ENCODE data around the gene MMP14. TPM values are rescaled to one million over a fixed set of nuclear protein-coding genes. Genes with fewer than 3 reads are reported as not detected.

Gene MMP14
- total and polyA plus RNA-seq, 2 of the 13 experiments (the other 11 are each of a cell fraction or from before 2014, with no cell fraction given), result 5.2 to 9.8 TPM

- peak; percentile 26; the same call in 1 of the 2 replicates for TF ChIP-seq RFXAP (CRISPR knock-in tag; IDR thresholded peaks at IDR 0.05; ENCODE audit: borderline replicate concordance)
Observed at GRCh38 chr14:22861651-22862050, 25.3 kb downstream of the MMP14 start (continued).

- Histone ChIP-seq H3K9me3 (ENCODE audit: low read length) (no peaks in the 10 kb centered on the region), H3K4me3 (replicated peaks in 1 of 3; ENCODE audit: insufficient read depth in 1 of 3, low read depth in 2 of 3, low read length in 3 of 3) (no peak overlapping the region), H3K27ac (ENCODE audit: extremely low read length, insufficient read depth, low read length) (no peak overlapping the region), H3K79me2 (ENCODE audit: insufficient read depth, low read length) (no peaks in the 10 kb centered on the region), H2AFZ (ENCODE audit: low read length) (no peak overlapping the region), H3K4me1 (ENCODE audit: insufficient read depth, low read length) (peaks cover 37% of the 10 kb centered on the region), H3K27me3 (ENCODE audit: control insufficient read depth in 1 of 2, insufficient read depth in 2 of 2, low read length in 2 of 2) (no peaks in the 10 kb centered on the region), H3K4me2 (ENCODE audit: low read depth, low read length) (no peak overlapping the region), H3K9ac (ENCODE audit: insufficient read depth, low read depth, low read length) (no peak overlapping the region), H3K36me3 (replicated peaks in 1 of 2; ENCODE audit: control insufficient read depth in 1 of 2, insufficient read depth in 2 of 2, low read length in 2 of 2) (no peaks in the 10 kb centered on the region), H4K20me1 (ENCODE audit: insufficient read depth, low read length) (no peaks in the 10 kb centered on the region)
- in situ Hi-C loops (cut with HindIII; ENCODE audit: extremely low pct_ligation_motif_present, low pct_unique_long_range_greater_than_20kb), result no loop called here
- ChIA-PET POLR2A (interaction anchor here (1.4 kb wide), 1 partner anchor 98 kb away, joined by 8 read pairs; the partner anchor contains the start of gene OXA1L), CTCF (ENCODE audit: low intra/inter-chr PET ratio, low total read pairs) (interaction anchor here (0.7 to 1.8 kb wide), 3 partner anchors 12 to 308 kb away, joined by 3 to 9 read pairs (median 4); no protein-coding TSS in a partner anchor)
- BruUV-seq (replicated peaks), result no TSS peak
- DNase-seq (ENCODE audit: low spot score), result no peak
- ATAC-seq, result no peak
- WGBS (ENCODE audit: low lambda C conversion rate), result 23% methylated on average over 4 of the region's 4 CpGs
- TF ChIP-seq ZNF770 (CRISPR knock-in tag; IDR thresholded peaks at IDR 0.05) (0 out of 2 replicates have a peak, but pooled peaks have one; percentile 16), ZNF773 (CRISPR knock-in tag; IDR thresholded peaks at IDR 0.05; ENCODE audit: borderline replicate concordance) (0 out of 2 replicates have a peak, but pooled peaks have one; percentile 25), U2AF2 (IDR thresholded peaks at IDR 0.05; ENCODE audit: low read depth, low read length) (no peak), ZNF34 (CRISPR knock-in tag; IDR thresholded peaks at IDR 0.05; ENCODE audit: borderline replicate concordance) (0 out of 2 replicates have a peak, but pooled peaks have one; percentile 50), FOXO4 (CRISPR knock-in tag; conservative IDR thresholded peaks at IDR 0.05) (0 out of 2 replicates have a peak, but pooled peaks have one; percentile 72), ATF4 (CRISPR knock-in tag; IDR thresholded peaks at IDR 0.05) (0 out of 4 replicates have a peak, but pooled peaks of 1 of the 2 experiments have one; percentile 17), SETDB1 (CRISPR knock-in tag; IDR thresholded peaks at IDR 0.05; ENCODE audit: borderline replicate concordance) (no peak)
- intact Hi-C loops (cut with micrococcal nuclease; ENCODE audit: unreplicated experiment), result no loop called here
- no peak for FAIRE-seq
Observed at GRCh38 chr14:22864979-22865378, 28.6 kb downstream of the MMP14 start.
